GM19023 (cell line): Measurements from ENCODE around the gene RNF214.
"Not testable (repeated sequence)": the region's sequence is repeated elsewhere in the genome, so short reads cannot be mapped to it uniquely, and the experiment has no call there.

Source experiments
- ATAC-seq: cut with Tn5 transposase; IDR thresholded peaks from one replicate; pipeline ENCODE4 v1.9.1; 2021; ENCODE audit warnings: mild to moderate bottlenecking, moderate library complexity; ENCODE audit not compliant: unreplicated experiment

RNF214 gene

GRCh38 chr11:117197516-117198456 is 34.7 kb upstream of the RNF214 start:
- no peak for ATAC-seq

- ATAC-seq, result no peak
Measured at GRCh38 chr11:117198613-117199012, 33.9 kb upstream of the RNF214 start.

GRCh38 chr11:117199053-117199915 is 33.2 kb upstream of the RNF214 start, which contains the start of gene TAGLN:
Gene TAGLN, plus strand, starts transcription at chr11:117199370. Its CDS starts 3,644 bp downstream, at chr11:117203014.
- ATAC-seq, result no peak

- ATAC-seq, result no peak
Measured at GRCh38 chr11:117199916-117200812, 32.3 kb upstream of the RNF214 start.

GRCh38 chr11:117200813-117201657 is 31.4 kb upstream of the RNF214 start:
- no peak for ATAC-seq

- ATAC-seq, result no peak
Measured at GRCh38 chr11:117201658-117202305, 30.7 kb upstream of the RNF214 start.

- ATAC-seq, result no peak
Measured at GRCh38 chr11:117202386-117203068, 29.9 kb upstream of the RNF214 start.

- no peak for ATAC-seq
Measured at GRCh38 chr11:117203069-117203407, 29.4 kb upstream of the RNF214 start.

- ATAC-seq, result no peak
Measured at GRCh38 chr11:117204283-117205080, 28.0 kb upstream of the RNF214 start.

- no peak for ATAC-seq
Measured at GRCh38 chr11:117205211-117205818, 27.2 kb upstream of the RNF214 start.

GRCh38 chr11:117206111-117206510 is 26.4 kb upstream of the RNF214 start:
- not testable (repeated sequence) for ATAC-seq

GRCh38 chr11:117206859-117207258 is 25.6 kb upstream of the RNF214 start:
- not testable (repeated sequence) for ATAC-seq

GRCh38 chr11:117207481-117207880 is 25.0 kb upstream of the RNF214 start:
- ATAC-seq, result not testable (repeated sequence)

GRCh38 chr11:117208710-117209109 is 23.8 kb upstream of the RNF214 start:
- not testable (repeated sequence) for ATAC-seq

- not testable (repeated sequence) for ATAC-seq
Measured at GRCh38 chr11:117209351-117210125, 22.9 kb upstream of the RNF214 start.

- ATAC-seq, result no peak
Measured at GRCh38 chr11:117210620-117211019, 21.9 kb upstream of the RNF214 start.
